ENCODE data around the gene EVL. TPM values are rescaled to one million over a fixed set of nuclear protein-coding genes. Genes with fewer than 3 reads are reported as not detected.

Gene EVL
- total and polyA plus RNA-seq, 12 donors = 26.0 to 79.4 (median 47.6) TPM

GRCh38 chr14:100132161-100132902, 67.1 kb downstream of the EVL start:
- H3K4me3 ChIP-seq = no peak overlapping the region
- ATAC-seq (peak in 1 of 8 donors; percentile 56), DNase-seq (no peak)
- H3K4me1 ChIP-seq = peaks cover 8 to 31% (median 17%) of the 10 kb centered on the region in 9 donors
- no peaks in the 10 kb centered on the region for H3K27me3 ChIP-seq
- H3K27ac ChIP-seq = peak overlapping the region in 1 of 10 donors; percentile 21
- TF ChIP-seq CTCF (IDR thresholded peaks at IDR 0.05) = no peak
- WGBS, 2 donors = 83 to 86% methylated on average over 25 of the region's 25 CpGs
- intact Hi-C loops (cut with DNase I) = no loop called here
- H3K9me3 ChIP-seq = no peaks in the 10 kb centered on the region
- H3K36me3 ChIP-seq = peaks cover 0 to 100% (median 9%) of the 10 kb centered on the region in 9 donors

GRCh38 chr14:100132903-100133510, 67.8 kb downstream of the EVL start:
- 92 to 93% methylated on average over 12 of the region's 12 CpGs for WGBS, 2 donors
- no peak overlapping the region for H3K4me3 ChIP-seq
- peaks cover 0 to 100% (median 9%) of the 10 kb centered on the region in 9 donors for H3K36me3 ChIP-seq
- no peaks in the 10 kb centered on the region for H3K9me3 ChIP-seq
- TF ChIP-seq CTCF (IDR thresholded peaks at IDR 0.05) = no peak
- peak overlapping the region in 1 of 10 donors; percentile 21 for H3K27ac ChIP-seq
- H3K27me3 ChIP-seq = no peaks in the 10 kb centered on the region
- intact Hi-C loops (cut with DNase I) = no loop called here
- peaks cover 8 to 28% (median 16%) of the 10 kb centered on the region in 9 donors for H3K4me1 ChIP-seq
- ATAC-seq (no peak), DNase-seq (no peak)

GRCh38 chr14:100134586-100134985, 69.4 kb downstream of the EVL start:
- H3K27ac ChIP-seq = no peak overlapping the region
- no peak for DNase-seq
- WGBS, 2 donors = 95 to 98% methylated on average over 8 of the region's 8 CpGs
- intact Hi-C loops (cut with DNase I) = no loop called here
- H3K4me1 ChIP-seq = peaks cover under 1 to 13% (median 3%) of the 10 kb centered on the region in 9 donors
- H3K36me3 ChIP-seq = peaks cover 0 to 99% (median 9%) of the 10 kb centered on the region in 9 donors
- no peak for ATAC-seq
- H3K27me3 ChIP-seq = no peaks in the 10 kb centered on the region
- no peak for TF ChIP-seq CTCF (IDR thresholded peaks at IDR 0.05)
- no peak overlapping the region for H3K4me3 ChIP-seq
- no peaks in the 10 kb centered on the region for H3K9me3 ChIP-seq

GRCh38 chr14:100135073-100135472, 69.9 kb downstream of the EVL start:
- ATAC-seq (no peak), DNase-seq (no peak)
- TF ChIP-seq CTCF (IDR thresholded peaks at IDR 0.05) = no peak
- Histone ChIP-seq H3K36me3 (peaks cover 0 to 94% (median 9%) of the 10 kb centered on the region in 9 donors), H3K4me1 (peaks cover 0 to 8% (median 0%) of the 10 kb centered on the region in 9 donors), H3K4me3 (no peak overlapping the region), H3K9me3 (no peaks in the 10 kb centered on the region), H3K27me3 (no peaks in the 10 kb centered on the region), H3K27ac (no peak overlapping the region)
- WGBS, 2 donors = 91 to 92% methylated on average over 9 of the region's 9 CpGs
- intact Hi-C loops (cut with DNase I) = no loop called here

All from heart right ventricle (tissue), 16 donors.